Measurements from ENCODE around the gene FTSJ1. TPM values are rescaled to one million over a fixed set of nuclear protein-coding genes. Genes with fewer than 3 reads are reported as not detected.

FTSJ1 gene
- total RNA-seq, 1 donor: 53.5 TPM

DNA sequence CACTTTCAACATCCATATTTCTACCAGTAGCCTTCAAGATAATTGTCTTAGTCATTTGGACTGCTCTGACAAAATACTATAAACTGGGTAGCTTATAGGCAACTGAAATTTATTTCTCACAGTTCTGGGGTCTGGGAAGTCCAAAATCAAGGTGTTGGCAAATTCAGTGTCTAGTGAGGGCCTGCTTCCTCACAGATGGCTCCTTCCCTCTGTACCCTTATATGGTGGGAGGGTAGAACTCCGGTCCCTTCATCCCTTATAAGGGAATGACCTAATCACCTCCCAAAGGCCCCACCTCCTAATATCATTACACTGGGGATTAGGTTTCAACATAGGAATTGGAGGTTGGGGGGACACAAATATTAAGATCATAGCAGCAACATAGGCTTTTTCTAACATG, 56.2 kb downstream of the FTSJ1 start:
- DNase-seq (ENCODE audit: low read depth): no peak
- TF ChIP-seq, protein P1, sequence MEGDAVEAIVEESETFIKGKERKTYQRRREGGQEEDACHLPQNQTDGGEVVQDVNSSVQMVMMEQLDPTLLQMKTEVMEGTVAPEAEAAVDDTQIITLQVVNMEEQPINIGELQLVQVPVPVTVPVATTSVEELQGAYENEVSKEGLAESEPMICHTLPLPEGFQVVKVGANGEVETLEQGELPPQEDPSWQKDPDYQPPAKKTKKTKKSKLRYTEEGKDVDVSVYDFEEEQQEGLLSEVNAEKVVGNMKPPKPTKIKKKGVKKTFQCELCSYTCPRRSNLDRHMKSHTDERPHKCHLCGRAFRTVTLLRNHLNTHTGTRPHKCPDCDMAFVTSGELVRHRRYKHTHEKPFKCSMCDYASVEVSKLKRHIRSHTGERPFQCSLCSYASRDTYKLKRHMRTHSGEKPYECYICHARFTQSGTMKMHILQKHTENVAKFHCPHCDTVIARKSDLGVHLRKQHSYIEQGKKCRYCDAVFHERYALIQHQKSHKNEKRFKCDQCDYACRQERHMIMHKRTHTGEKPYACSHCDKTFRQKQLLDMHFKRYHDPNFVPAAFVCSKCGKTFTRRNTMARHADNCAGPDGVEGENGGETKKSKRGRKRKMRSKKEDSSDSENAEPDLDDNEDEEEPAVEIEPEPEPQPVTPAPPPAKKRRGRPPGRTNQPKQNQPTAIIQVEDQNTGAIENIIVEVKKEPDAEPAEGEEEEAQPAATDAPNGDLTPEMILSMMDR (IDR thresholded peaks at IDR 0.05; ENCODE audit: insufficient read depth, low read depth, low read length): no peak
- no peak overlapping the region for H3K4me3 ChIP-seq (ENCODE audit: low read depth, low read length)

DNA sequence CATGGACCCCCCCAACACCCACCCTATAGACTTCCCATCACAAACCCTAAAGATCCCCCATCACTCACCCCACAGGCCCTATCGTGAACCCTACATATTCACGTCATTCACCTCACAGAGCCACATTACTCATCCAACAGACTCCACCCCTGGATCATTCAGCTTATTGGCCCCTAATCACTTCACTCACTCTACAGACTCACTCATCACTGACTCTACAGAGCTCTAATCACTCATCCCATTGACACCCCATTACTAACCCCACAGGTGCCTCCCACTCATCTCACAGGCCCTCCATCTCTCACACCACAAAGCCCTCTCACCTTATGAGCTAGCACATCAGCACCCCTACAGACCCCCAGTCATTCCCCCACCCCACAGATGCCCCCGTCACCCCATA, 57.2 kb downstream of the FTSJ1 start:
- no peak for DNase-seq (ENCODE audit: low read depth)
- TF ChIP-seq, protein P1 (IDR thresholded peaks at IDR 0.05; ENCODE audit: insufficient read depth, low read depth, low read length): no peak

More for the DNA sequence above, 57.2 kb downstream of the FTSJ1 start:
- no peak overlapping the region for H3K4me3 ChIP-seq (ENCODE audit: low read depth, low read length)

Other genes starting within 250 kb of the FTSJ1 start
- not detected in 2 replicates for gene SSX1, start 220.8 kb upstream of the FTSJ1 start, total RNA-seq
- not detected in 2 replicates for gene SSX3, start 119.5 kb upstream of the FTSJ1 start, total RNA-seq
- gene SSX4, start 92.7 kb upstream of the FTSJ1 start, total RNA-seq: not detected in 2 replicates
- gene SSX4B, start 64.2 kb upstream of the FTSJ1 start, total RNA-seq: not detected in 2 replicates
- 4.2 and 12.5 TPM in 2 replicates for gene SLC38A5, start 5.9 kb upstream of the FTSJ1 start, total RNA-seq
- 6.5 and 8.4 TPM in 2 replicates for gene PORCN, start 32.8 kb downstream of the FTSJ1 start, total RNA-seq
- 126 and 200 TPM in 2 replicates for gene EBP, start 45.6 kb downstream of the FTSJ1 start, total RNA-seq
- 7.8 and 12.2 TPM in 2 replicates for gene TBC1D25, start 63.5 kb downstream of the FTSJ1 start, total RNA-seq
- gene RBM3, start 98.3 kb downstream of the FTSJ1 start, total RNA-seq: 121 and 348 TPM in 2 replicates
- gene WDR13, start 121.3 kb downstream of the FTSJ1 start, total RNA-seq: 58.7 and 87.3 TPM in 2 replicates
- gene WAS, start 207.6 kb downstream of the FTSJ1 start, total RNA-seq: under 0.01 TPM in 1 of 2 replicates, not detected in the other
- 4.8 and 5.6 TPM in 2 replicates for gene SUV39H1, start 220.5 kb downstream of the FTSJ1 start, total RNA-seq

All from fibroblast of villous mesenchyme (primary cell).